HepG2 (cell line): ENCODE results near the gene ZC3H7B.

Source experiments
- ARID2 ChIP-seq: sonication (generic); formaldehyde crosslinking; IDR thresholded peaks from 2 replicates; pipeline ENCODE4 v1.8.1; 2022; ENCODE audit warnings: mild to moderate bottlenecking, missing genetic modification reagents, borderline replicate concordance
- ATF1 ChIP-seq: IDR thresholded peaks from 2 replicates; pipeline ENCODE4 v1.6.1; 2016; ENCODE audit warnings: mild to moderate bottlenecking, control low read depth
- BRCA1 ChIP-seq: sonication (generic); formaldehyde crosslinking; IDR thresholded peaks from 2 replicates; pipeline ENCODE4 v1.4.0; 2020; ENCODE audit warnings: missing genetic modification reagents
- EP300 ChIP-seq, 3 experiments: sonication (generic) in 1 of 3; formaldehyde crosslinking in 1 of 3; IDR thresholded peaks; 2 replicates each; pipeline versions ENCODE4 v1.5.1 to v1.6.1; 2011 to 2020; ENCODE audit warnings: low read depth in 2 of 3, low read length in 2 of 3, borderline replicate concordance in 1 of 3, improper control_type of control experiment in 1 of 3, mild to moderate bottlenecking in 1 of 3, missing genetic modification reagents in 1 of 3, moderate library complexity in 1 of 3
- GABPA ChIP-seq, 2 experiments: IDR thresholded peaks; 2 replicates each; pipeline ENCODE4 v1.6.1; 2011 to 2016; ENCODE audit warnings: low read depth in 2 of 2, low read length in 1 of 2, missing biosample characterization in 1 of 2, missing genetic modification characterization in 1 of 2
- NFE2L2 ChIP-seq: fragments of 150-350 bp; IDR thresholded peaks from 2 replicates; pipeline ENCODE4 v1.6.1; 2014; ENCODE audit warnings: low read length
- RXRA ChIP-seq: sonication (generic); formaldehyde crosslinking; IDR thresholded peaks from 2 replicates; pipeline ENCODE4 v1.5.1; 2020; ENCODE audit warnings: missing genetic modification reagents
- SAFB2 ChIP-seq: sonication (generic); formaldehyde crosslinking; IDR thresholded peaks from 2 replicates; pipeline ENCODE4 v1.5.1; 2020; ENCODE audit warnings: missing genetic modification reagents, low read depth, mild to moderate bottlenecking, borderline replicate concordance
- TCF12 ChIP-seq, 2 experiments: fragments of 450-650 bp in 1 of 2; sonication (generic) in 1 of 2; formaldehyde crosslinking in 1 of 2; IDR thresholded peaks; 2 replicates each; pipeline versions ENCODE4 v1.6.1 to v1.8.0; 2017 to 2022; ENCODE audit warnings: antibody characterized with exemption in 1 of 2, mild to moderate bottlenecking in 1 of 2, missing genetic modification reagents in 1 of 2, moderate library complexity in 1 of 2
- ZFP1 ChIP-seq: IDR thresholded peaks from 2 replicates; pipeline ENCODE4 v1.6.1; 2016
- ZNF296 ChIP-seq: sonication (generic); formaldehyde crosslinking; conservative IDR thresholded peaks from 2 replicates; pipeline ENCODE4 v1.5.0; 2020; ENCODE audit warnings: mild to moderate bottlenecking, missing genetic modification reagents
- ZNF672 ChIP-seq: sonication (generic); formaldehyde crosslinking; IDR thresholded peaks from 2 replicates; pipeline ENCODE4 v1.8.1; 2022; ENCODE audit warnings: missing genetic modification reagents
- TF ChIP-seq, protein P1 (sequence below): sonication (generic); formaldehyde crosslinking; IDR thresholded peaks from 2 replicates; pipeline ENCODE4 v1.8.0; 2022; ENCODE audit warnings: mild to moderate bottlenecking, missing genetic modification reagents, borderline replicate concordance
- TF ChIP-seq, protein P2 (sequence below): sonication (generic); formaldehyde crosslinking; IDR thresholded peaks from 2 replicates; pipeline ENCODE4 v1.4.0; 2020; ENCODE audit warnings: missing genetic modification reagents

- TF ChIP-seq ATF1 (CRISPR knock-in tag) (no peak), RXRA (no peak), GABPA (IDR thresholded peaks at IDR 0.05; ENCODE audit: low read depth, low read length) (no peak), GABPA (CRISPR knock-in tag; IDR thresholded peaks at IDR 0.05; ENCODE audit: low read depth) (no peak), ARID2 (CRISPR knock-in tag) (no peak), TCF12 (IDR thresholded peaks at IDR 0.05) (no peak), TCF12 (CRISPR knock-in tag; IDR thresholded peaks at IDR 0.05) (no peak), EP300 (IDR thresholded peaks at IDR 0.05; ENCODE audit: low read depth in 2 of 2, low read length in 2 of 2) (no peak), EP300 (CRISPR knock-in tag; IDR thresholded peaks at IDR 0.05; ENCODE audit: borderline replicate concordance) (no peak), BRCA1 (CRISPR knock-in tag) (no peak), ZFP1 (CRISPR knock-in tag) (no peak), SAFB2 (CRISPR knock-in tag) (no peak), NFE2L2 (no peak), ZNF672 (CRISPR knock-in tag) (no peak), ZNF296 (CRISPR knock-in tag) (no peak)
- TF ChIP-seq, protein P1, sequence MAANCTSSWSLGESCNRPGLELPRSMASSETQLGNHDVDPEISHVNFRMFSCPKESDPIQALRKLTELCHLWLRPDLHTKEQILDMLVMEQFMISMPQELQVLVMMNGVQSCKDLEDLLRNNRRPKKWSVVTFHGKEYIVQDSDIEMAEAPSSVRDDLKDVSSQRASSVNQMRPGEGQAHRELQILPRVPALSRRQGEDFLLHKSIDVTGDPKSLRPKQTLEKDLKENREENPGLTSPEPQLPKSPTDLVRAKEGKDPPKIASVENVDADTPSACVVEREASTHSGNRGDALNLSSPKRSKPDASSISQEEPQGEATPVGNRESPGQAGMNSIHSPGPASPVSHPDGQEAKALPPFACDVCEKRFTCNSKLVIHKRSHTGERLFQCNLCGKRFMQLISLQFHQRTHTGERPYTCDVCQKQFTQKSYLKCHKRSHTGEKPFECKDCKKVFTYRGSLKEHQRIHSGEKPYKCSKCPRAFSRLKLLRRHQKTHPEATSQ (CRISPR knock-in tag): no peak
- TF ChIP-seq, protein P2, sequence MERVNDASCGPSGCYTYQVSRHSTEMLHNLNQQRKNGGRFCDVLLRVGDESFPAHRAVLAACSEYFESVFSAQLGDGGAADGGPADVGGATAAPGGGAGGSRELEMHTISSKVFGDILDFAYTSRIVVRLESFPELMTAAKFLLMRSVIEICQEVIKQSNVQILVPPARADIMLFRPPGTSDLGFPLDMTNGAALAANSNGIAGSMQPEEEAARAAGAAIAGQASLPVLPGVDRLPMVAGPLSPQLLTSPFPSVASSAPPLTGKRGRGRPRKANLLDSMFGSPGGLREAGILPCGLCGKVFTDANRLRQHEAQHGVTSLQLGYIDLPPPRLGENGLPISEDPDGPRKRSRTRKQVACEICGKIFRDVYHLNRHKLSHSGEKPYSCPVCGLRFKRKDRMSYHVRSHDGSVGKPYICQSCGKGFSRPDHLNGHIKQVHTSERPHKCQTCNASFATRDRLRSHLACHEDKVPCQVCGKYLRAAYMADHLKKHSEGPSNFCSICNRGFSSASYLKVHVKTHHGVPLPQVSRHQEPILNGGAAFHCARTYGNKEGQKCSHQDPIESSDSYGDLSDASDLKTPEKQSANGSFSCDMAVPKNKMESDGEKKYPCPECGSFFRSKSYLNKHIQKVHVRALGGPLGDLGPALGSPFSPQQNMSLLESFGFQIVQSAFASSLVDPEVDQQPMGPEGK (CRISPR knock-in tag): no peak
Measured at GRCh38 chr22:41405588-41405987, 104.3 kb downstream of the ZC3H7B start.
